ENCODE results near the gene LRRC17.

Gene LRRC17

GRCh38 chr7:102912742-102913141, at the start of gene LRRC17:
Gene LRRC17 (plus strand): TSS chr7:102913000. CDS start chr7:102933914, 20,914 bp downstream.
- DNase-seq, result no peak

GRCh38 chr7:102864958-102865357, 47.8 kb upstream of the LRRC17 start:
- DNase-seq, result no peak

- DNase-seq, result no peak
Measured at GRCh38 chr7:102866535-102867215, 46.1 kb upstream of the LRRC17 start.

GRCh38 chr7:102869195-102869594, 43.6 kb upstream of the LRRC17 start:
- DNase-seq, result no peak

- DNase-seq, result no peak
Measured at GRCh38 chr7:102872460-102872859, 40.3 kb upstream of the LRRC17 start.

GRCh38 chr7:102873470-102874165, 39.2 kb upstream of the LRRC17 start:
- no peak for DNase-seq

- no peak for DNase-seq
Measured at GRCh38 chr7:102874166-102874829, 38.5 kb upstream of the LRRC17 start.

GRCh38 chr7:102874966-102875365, 37.8 kb upstream of the LRRC17 start:
- no peak for DNase-seq

- DNase-seq, result no peak
Measured at GRCh38 chr7:102875700-102876295, 37.0 kb upstream of the LRRC17 start.

- DNase-seq, result no peak
Measured at GRCh38 chr7:102883098-102883860, 29.5 kb upstream of the LRRC17 start.

GRCh38 chr7:102888561-102889233, 24.1 kb upstream of the LRRC17 start:
- DNase-seq, result no peak

GRCh38 chr7:102889851-102890250, 22.9 kb upstream of the LRRC17 start:
- DNase-seq, result no peak

- no peak for DNase-seq
Measured at GRCh38 chr7:102890292-102890970, 22.4 kb upstream of the LRRC17 start.

GRCh38 chr7:102890971-102891692, 21.7 kb upstream of the LRRC17 start:
- no peak for DNase-seq

GRCh38 chr7:102891693-102892261, 21.0 kb upstream of the LRRC17 start:
- DNase-seq, result no peak

GRCh38 chr7:102892631-102893278, 20.0 kb upstream of the LRRC17 start:
- DNase-seq, result no peak

GRCh38 chr7:102895602-102896001, 17.2 kb upstream of the LRRC17 start:
- no peak for DNase-seq

- no peak for DNase-seq
Measured at GRCh38 chr7:102896585-102896984, 16.2 kb upstream of the LRRC17 start.

- no peak for DNase-seq
Measured at GRCh38 chr7:102897211-102897631, 15.6 kb upstream of the LRRC17 start.

All from activated gamma-delta T cell treated with Interleukin-2 at 50 U/mL for 16 hours (primary cell).